GM10248 (cell line): ENCODE results near the gene KAT2A.
"Not testable (repeated sequence)": the region's sequence is repeated elsewhere in the genome, so short reads cannot be mapped to it uniquely, and the experiment has no call there.

ENCODE experiments used
- CTCF ChIA-PET: fragments of 300-600 bp; sonication (Branson Sonifier 250); formaldehyde crosslinking; extraction: SDS; loops from one replicate; lab custom pipeline; 2021; ENCODE audit warnings: antibody characterized with exemption; lab: Yijun Ruan, JAX
- POLR2A ChIA-PET: fragments of 350-650 bp; sonication (Branson Sonifier 250); formaldehyde crosslinking; extraction: SDS; loops from one replicate; lab custom pipeline; 2020; ENCODE audit warnings: antibody characterized with exemption; lab: Yijun Ruan, JAX
- DNase-seq: peaks from one replicate; pipeline ENCODE4 v3.0.0; 2012; ENCODE audit errors: extremely low spot score
- CTCF ChIP-seq: IDR thresholded peaks from 2 replicates; pipeline ENCODE4 v1.5.1; 2012; ENCODE audit warnings: mild to moderate bottlenecking, low read depth; ENCODE audit errors: extremely low read depth, missing control alignments, control extremely low read depth

The KAT2A gene

GRCh38 chr17:42153919-42154742, 33.0 kb upstream of the KAT2A start:
- TF ChIP-seq CTCF: no peak
- DNase-seq: no peak
- CTCF ChIA-PET: interaction anchor here (0.7 to 1.9 kb wide), 9 partner anchors 10 to 129 kb away, joined by 3 to 10 read pairs (median 3); partner anchors contain the start of gene HCRT
- POLR2A ChIA-PET: interaction anchor here (0.6 kb wide), 1 partner anchor 165 kb away, joined by 4 read pairs; no protein-coding TSS in a partner anchor

- no peak for DNase-seq
- TF ChIP-seq CTCF: no peak
- ChIA-PET CTCF (no interaction called here), POLR2A (no interaction called here)
Observed at GRCh38 chr17:42146911-42147607, 25.9 kb upstream of the KAT2A start.

- POLR2A ChIA-PET, DNase-seq: not testable (repeated sequence)
- CTCF ChIA-PET: interaction anchor here (0.9 to 1.6 kb wide), 5 partner anchors 11 to 123 kb away, joined by 3 to 5 read pairs (median 3); partner anchors contain the start of gene NKIRAS2
Observed at GRCh38 chr17:42143138-42143537, 22.0 kb upstream of the KAT2A start.

- POLR2A ChIA-PET: interaction anchor here (0.8 kb wide), 1 partner anchor 126 kb away, joined by 3 read pairs; no protein-coding TSS in a partner anchor
- no peak for DNase-seq
- no peak for TF ChIP-seq CTCF
- CTCF ChIA-PET: interaction anchor here (0.9 to 1.6 kb wide), 5 partner anchors 10 to 122 kb away, joined by 3 to 5 read pairs (median 3); partner anchors contain the start of gene NKIRAS2
Observed at GRCh38 chr17:42142371-42142896, 21.3 kb upstream of the KAT2A start.

GRCh38 chr17:42141382-42141781, 20.2 kb upstream of the KAT2A start:
- CTCF ChIA-PET: interaction anchor here (0.7 to 1.4 kb wide), 2 partner anchors 8 to 12 kb away, joined by 3 read pairs; no protein-coding TSS in a partner anchor
- POLR2A ChIA-PET: no interaction called here
- TF ChIP-seq CTCF: no peak
- no peak for DNase-seq

- POLR2A ChIA-PET: not testable (repeated sequence)
Observed at GRCh38 chr17:42140690-42141089, 19.5 kb upstream of the KAT2A start.

GRCh38 chr17:42138749-42139492, 17.8 kb upstream of the KAT2A start:
- ChIA-PET CTCF (interaction anchor here (0.9 to 4.3 kb wide), 13 partner anchors 10 to 389 kb away, joined by 3 to 15 read pairs (median 3); partner anchors contain the start of gene KAT2A), POLR2A (no interaction called here)
- TF ChIP-seq CTCF: no peak
- no peak for DNase-seq

More at GRCh38 chr17:42140690-42141089, 19.5 kb upstream of the KAT2A start:
- CTCF ChIA-PET: interaction anchor here (0.7 to 2.3 kb wide), 3 partner anchors 8 to 75 kb away, joined by 3 to 5 read pairs (median 3); no protein-coding TSS in a partner anchor
- not testable (repeated sequence) for DNase-seq
